GM12878 (cell line): Measurements from ENCODE around the gene DIP2C. TPM values are rescaled to one million over a fixed set of nuclear protein-coding genes. Genes with fewer than 3 reads are reported as not detected.

ENCODE experiments used
- ATAC-seq: fragments of 200-7000 bp; cut with Tn5 transposase; 3 replicates; pipeline ENCODE4 v1.9.1; 2020; ENCODE audit warnings: mild to moderate bottlenecking, moderate library complexity
- BruUV-seq: library from RNA; stranded (reverse); fragments of 400-500 nt; replicated peaks from 2 replicates; lab custom pipeline; 2021; lab: Mats Ljungman, UMichigan
- CTCF ChIA-PET: fragments of 300-600 bp; sonication (Branson Sonifier 250); formaldehyde crosslinking; extraction: SDS; loops from one replicate; lab custom pipeline; 2021; ENCODE audit warnings: inconsistent platforms; lab: Yijun Ruan, JAX
- POLR2A ChIA-PET: fragments of 350-600 bp; formaldehyde crosslinking; extraction: SDS; loops from one replicate; lab custom pipeline; 2021; ENCODE audit warnings: inconsistent platforms; lab: Charles Lee
- RAD21 ChIA-PET: fragments of 300-600 bp; sonication (Branson Sonifier 250); formaldehyde crosslinking; loops from one replicate; lab custom pipeline; 2023; ENCODE audit warnings: antibody characterized with exemption; ENCODE audit not compliant: unreplicated experiment; lab: Charles Lee
- SMC1A ChIA-PET: fragments of 300-600 bp; sonication (Branson Sonifier 250); formaldehyde crosslinking; loops from one replicate; lab custom pipeline; 2023; ENCODE audit not compliant: unreplicated experiment, uncharacterized antibody; lab: Charles Lee
- DNase-seq: peaks from one replicate; pipeline ENCODE4 v3.0.0-alpha.2; 2011; ENCODE audit warnings: low read depth, low spot score
- FAIRE-seq: peaks from 3 replicates; lab custom pipeline; 2011; peaks lifted over from hg19 to GRCh38; lab: Jason Lieb, UNC
- H2AFZ ChIP-seq: 2 replicates; pipeline ENCODE4 v1.6.0; 2011; ENCODE audit warnings: low read depth, low read length, control low read depth; ENCODE audit not compliant: control insufficient read depth
- H3K27ac ChIP-seq: 2 replicates; pipeline ENCODE4 v1.5.1; 2011; ENCODE audit warnings: control low read depth; ENCODE audit not compliant: control insufficient read depth, insufficient read depth
- H3K27me3 ChIP-seq, 2 experiments: replicated peaks in 1 of 2; 2 replicates each; pipeline versions ENCODE4 v1.6.0 to v1.6.1; 2011; ENCODE audit warnings: low read length in 1 of 2; ENCODE audit not compliant: control insufficient read depth in 2 of 2, insufficient read depth in 2 of 2
- H3K36me3 ChIP-seq, 2 experiments: 2 replicates each; pipeline ENCODE4 v1.5.1; 2011; ENCODE audit warnings: low read length in 1 of 2; ENCODE audit not compliant: control insufficient read depth in 2 of 2, insufficient read depth in 2 of 2
- H3K4me1 ChIP-seq: 2 replicates; pipeline ENCODE4 v1.6.1; 2011; ENCODE audit warnings: mild to moderate bottlenecking, low read length, moderate library complexity, mixed read lengths; ENCODE audit not compliant: control insufficient read depth, insufficient read depth
- H3K4me2 ChIP-seq: 2 replicates; pipeline ENCODE4 v1.6.0; 2011; ENCODE audit warnings: control low read depth; ENCODE audit not compliant: control insufficient read depth, insufficient read depth
- H3K4me3 ChIP-seq: fragments of 200-600 bp; sonication (generic); 2 replicates; pipeline ENCODE4 v1.5.1; 2016
- H3K79me2 ChIP-seq: 2 replicates; pipeline ENCODE4 v1.6.0; 2011; ENCODE audit warnings: low read length; ENCODE audit not compliant: control insufficient read depth, insufficient read depth
- H3K9ac ChIP-seq: 2 replicates; pipeline ENCODE4 v1.8.0; 2011; ENCODE audit warnings: low read length, control low read depth, mixed read lengths; ENCODE audit not compliant: control insufficient read depth, insufficient read depth
- H3K9me3 ChIP-seq: replicated peaks from 3 replicates; pipeline ENCODE4 v1.5.1; 2011; ENCODE audit warnings: mild to moderate bottlenecking, low read length; ENCODE audit not compliant: control insufficient read depth, insufficient read depth
- H4K20me1 ChIP-seq: 2 replicates; pipeline ENCODE4 v1.6.0; 2011; ENCODE audit not compliant: control insufficient read depth, insufficient read depth
- EP300 ChIP-seq, 2 experiments: fragments of 150-350 bp in 1 of 2; IDR thresholded peaks; 2 replicates each; pipeline ENCODE4 v1.6.1; 2011 to 2012; ENCODE audit warnings: low read depth in 2 of 2, low read length in 2 of 2, borderline replicate concordance in 1 of 2, improper control_type of control experiment in 1 of 2, inconsistent platforms in 1 of 2; ENCODE audit not compliant: control insufficient read depth in 1 of 2
- MXI1 ChIP-seq: fragments of 150-350 bp; IDR thresholded peaks from 2 replicates; pipeline ENCODE4 v1.6.1; 2011; ENCODE audit warnings: low read depth, mild to moderate bottlenecking, inconsistent platforms, low read length, improper control_type of control experiment
- NFIC ChIP-seq: IDR thresholded peaks from 2 replicates; pipeline ENCODE4 v1.6.1; 2012; ENCODE audit warnings: low read depth, mild to moderate bottlenecking, inconsistent platforms, low read length, moderate library complexity
- NR2C1 ChIP-seq: fragments of 450-650 bp; IDR thresholded peaks from 2 replicates; pipeline ENCODE4 v1.6.1; 2017; ENCODE audit warnings: antibody characterized with exemption, mild to moderate bottlenecking, moderate library complexity
- SRF ChIP-seq, 2 experiments: IDR thresholded peaks; 2 replicates each; pipeline ENCODE4 v1.6.1; 2011; ENCODE audit warnings: low read depth in 2 of 2, low read length in 2 of 2, mild to moderate bottlenecking in 1 of 2, moderate library complexity in 1 of 2
- ZBTB11 ChIP-seq: fragments of 450-650 bp; formaldehyde crosslinking; IDR thresholded peaks from 2 replicates; pipeline ENCODE4 v1.5.0; 2022; ENCODE audit warnings: mild to moderate bottlenecking, missing genetic modification characterization
- WGBS: methylation state at CpG from one replicate; pipeline ENCODE4 v1.1.6; 2016; ENCODE audit warnings: low lambda C conversion rate; ENCODE audit not compliant: insufficient replicate concordance, insufficient coverage; ENCODE audit errors: missing lambda C conversion rate; 5-methylcytosine and 5-hydroxymethylcytosine counted together
- in situ Hi-C: fragments of 300-500 bp; cut with MboI; formaldehyde crosslinking; loops from 9 replicates; pipeline ENCODE4 v1.14.3; 2018; ENCODE audit warnings: mixed read lengths
- intact Hi-C: fragments of 100-400 bp; cut with micrococcal nuclease; formaldehyde crosslinking; loops from one replicate; pipeline ENCODE4 v1.14.2; 2022; ENCODE audit not compliant: unreplicated experiment
- polyA plus RNA-seq, 11 experiments: library from polyadenylated mRNA; depleted of rRNA in 4 of 11; unstranded in 6 of 11; stranded (reverse) in 5 of 11; fragments of >200 nt; fragmentation: Nextera tagmentation in 4 of 11; fragmentation: Illumina TruSeq in 1 of 11; extraction: Ambion mirVana in 4 of 11; extraction: Trizol in 1 of 11; gene quantifications; 1 replicate in 1 of 11; 2 replicates in 10 of 11; pipeline versions ENCODE4 v1.2.1 to v1.2.3, GENCODE V29; 2011 to 2016; ENCODE audit warnings: inconsistent platforms in 2 of 11, missing spikeins in 2 of 11, low read depth in 1 of 11
- total RNA-seq, 4 experiments: library from RNA; depleted of rRNA in 3 of 4; stranded (reverse); fragments of >200 nt in 3 of 4; fragmentation: Illumina TruSeq in 1 of 4; extraction: Trizol in 1 of 4; gene quantifications; 2 replicates each; pipeline versions ENCODE4 v1.2.1 to v1.2.3, GENCODE V29; 2013 to 2021

DIP2C gene
- total and polyA plus RNA-seq, 10 of the 15 experiments (the other 5 are each of a cell fraction or from before 2014, with no cell fraction given), result 0.01 to 0.10 (median 0.06) TPM

GRCh38 chr10:458421-458851 lies 231.0 kb downstream of the DIP2C start:
- SMC1A ChIA-PET, result no interaction called here
- FAIRE-seq, result no peak
- Histone ChIP-seq H2AFZ (no peak overlapping the region), H3K4me1 (no peaks in the 10 kb centered on the region), H3K79me2 (no peaks in the 10 kb centered on the region), H3K4me2 (no peak overlapping the region), H3K27me3 (peaks cover 0 to 5% of the 10 kb centered on the region in 2 experiments; a peak in 2 of 4 replicates), H3K4me3 (no peak overlapping the region), H3K9me3 (no peaks in the 10 kb centered on the region; the same call in 2 of the 3 replicates), H3K9ac (no peak overlapping the region), H3K27ac (no peak overlapping the region), H3K36me3 (no peaks in the 10 kb centered on the region), H4K20me1 (no peaks in the 10 kb centered on the region)
- POLR2A ChIA-PET, result no interaction called here
- RAD21 ChIA-PET, result no interaction called here
- intact Hi-C loops, result no loop called here
- ATAC-seq, result no peak
- no TSS peak for BruUV-seq
- no peak for DNase-seq
- 67% methylated on average over 21 of the region's 21 CpGs for WGBS
- in situ Hi-C loops, result no loop called here
- TF ChIP-seq NFIC (no peak), ZBTB11 (CRISPR knock-in tag) (no peak), SRF (IDR thresholded peaks at IDR 0.05; ENCODE audit: low read depth in 2 of 2, low read length in 2 of 2) (no peak), EP300 (IDR thresholded peaks at IDR 0.05; ENCODE audit: borderline replicate concordance in 1 of 2, control insufficient read depth in 1 of 2, low read depth in 2 of 2, low read length in 2 of 2) (no peak), MXI1 (no peak), NR2C1 (no peak)
- CTCF ChIA-PET, result no interaction called here
